GM18526 (cell line): ENCODE data around the gene PCDHGA6.

Source experiments
- POLR2A ChIP-seq: IDR thresholded peaks from 3 replicates; pipeline ENCODE4 v1.6.1; 2011; ENCODE audit not compliant: insufficient read length; ENCODE audit errors: extremely low read depth

Gene PCDHGA6

DNA sequence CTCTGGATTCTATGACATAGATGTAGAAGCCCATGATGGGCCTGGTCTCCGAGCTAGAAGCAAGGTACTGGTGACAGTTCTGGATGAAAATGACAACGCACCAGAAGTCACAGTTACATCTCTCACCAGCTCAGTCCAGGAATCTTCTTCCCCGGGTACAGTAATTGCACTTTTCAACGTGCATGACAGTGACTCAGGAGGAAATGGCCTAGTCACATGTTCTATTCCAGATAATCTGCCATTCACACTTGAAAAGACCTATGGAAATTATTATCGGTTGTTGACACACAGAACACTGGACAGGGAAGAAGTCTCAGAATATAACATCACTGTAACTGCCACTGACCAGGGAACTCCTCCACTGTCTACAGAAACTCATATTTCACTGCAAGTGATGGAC, 17.6 kb upstream of the PCDHGA6 start:
- no peak for TF ChIP-seq POLR2A

DNA sequence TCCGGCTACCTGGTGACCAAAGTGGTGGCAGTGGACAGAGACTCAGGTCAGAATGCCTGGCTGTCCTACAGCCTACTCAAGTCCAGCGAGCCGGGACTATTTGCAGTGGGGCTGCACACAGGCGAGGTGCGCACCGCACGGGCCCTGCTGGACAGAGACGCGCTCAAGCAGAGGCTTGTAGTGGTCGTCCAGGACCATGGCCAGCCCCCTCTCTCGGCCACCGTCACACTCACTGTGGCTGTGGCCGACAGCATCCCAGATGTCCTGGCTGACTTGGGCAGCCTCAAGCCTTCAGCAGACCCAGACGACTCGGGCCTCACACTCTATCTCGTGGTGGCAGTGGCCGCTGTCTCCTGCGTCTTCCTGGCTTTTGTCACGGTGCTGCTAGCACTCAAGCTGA, 16.7 kb upstream of the PCDHGA6 start:
- TF ChIP-seq POLR2A: no peak

DNA sequence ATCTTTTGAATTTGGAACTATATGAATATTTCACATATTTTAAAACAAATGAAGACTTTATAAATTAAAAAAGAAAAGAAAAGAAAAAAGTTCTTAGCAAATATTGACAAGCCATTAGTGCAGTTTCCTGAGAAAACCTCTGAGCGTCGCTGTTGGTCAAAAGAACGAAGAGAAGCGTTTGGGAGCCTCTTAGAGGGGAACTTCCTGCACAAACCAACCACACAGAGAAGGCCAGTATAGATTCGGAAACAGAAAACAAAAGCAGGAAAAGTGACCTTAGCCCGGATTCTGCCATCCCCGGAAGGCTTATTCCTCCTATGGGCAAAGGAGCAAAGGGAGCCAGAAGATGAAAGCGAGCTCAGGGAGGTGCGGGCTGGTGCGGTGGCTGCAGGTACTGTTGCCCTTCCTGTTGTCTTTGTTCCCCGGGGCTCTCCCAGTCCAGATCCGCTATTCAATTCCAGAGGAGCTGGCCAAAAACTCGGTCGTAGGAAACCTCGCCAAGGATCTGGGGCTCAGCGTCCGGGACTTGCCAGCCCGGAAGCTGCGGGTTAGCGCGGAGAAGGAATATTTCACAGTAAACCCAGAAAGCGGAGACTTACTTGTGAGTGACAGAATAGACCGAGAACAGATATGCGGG, 13.8 kb upstream of the PCDHGA6 start, which contains the start of gene PCDHGB2:
PCDHGB2 (plus strand) TSS at position 205 of the 637 bp plus-strand sequence; CDS start at position 347, 142 bp downstream.
- TF ChIP-seq POLR2A: no peak

DNA sequence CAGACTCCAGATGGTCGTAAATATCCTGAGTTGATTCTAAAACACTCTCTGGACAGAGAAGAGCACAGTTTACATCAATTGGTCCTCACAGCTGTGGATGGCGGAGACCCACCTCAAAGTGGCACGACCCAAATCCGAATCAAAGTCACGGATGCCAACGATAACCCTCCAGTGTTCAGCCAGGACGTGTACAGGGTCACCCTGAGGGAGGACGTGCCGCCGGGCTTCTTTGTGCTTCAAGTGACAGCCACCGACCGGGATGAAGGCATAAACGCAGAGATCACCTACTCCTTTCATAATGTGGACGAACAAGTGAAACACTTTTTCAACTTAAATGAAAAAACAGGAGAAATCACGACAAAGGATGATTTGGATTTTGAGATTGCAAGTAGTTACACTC, 13.0 kb upstream of the PCDHGA6 start:
- TF ChIP-seq POLR2A: no peak

DNA sequence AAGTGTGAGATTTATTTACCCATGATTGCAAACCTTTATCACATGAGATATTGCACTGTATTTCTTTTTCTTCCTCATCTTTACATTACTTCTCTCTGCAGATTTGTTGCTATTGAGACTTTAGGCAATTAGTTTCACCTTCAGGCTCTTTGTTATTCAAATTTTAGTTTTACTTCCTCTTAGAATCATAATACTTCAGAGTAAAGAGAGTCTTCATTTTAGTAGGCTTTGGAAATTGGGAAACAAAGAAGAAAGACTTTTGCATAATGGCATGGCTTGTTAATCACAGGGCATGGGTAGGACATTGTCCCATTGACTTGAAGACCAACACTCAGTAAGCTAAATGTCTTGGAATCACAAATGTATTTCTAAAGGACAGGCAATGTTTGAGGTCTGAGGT, 11.0 kb upstream of the PCDHGA6 start:
- TF ChIP-seq POLR2A: no peak

DNA sequence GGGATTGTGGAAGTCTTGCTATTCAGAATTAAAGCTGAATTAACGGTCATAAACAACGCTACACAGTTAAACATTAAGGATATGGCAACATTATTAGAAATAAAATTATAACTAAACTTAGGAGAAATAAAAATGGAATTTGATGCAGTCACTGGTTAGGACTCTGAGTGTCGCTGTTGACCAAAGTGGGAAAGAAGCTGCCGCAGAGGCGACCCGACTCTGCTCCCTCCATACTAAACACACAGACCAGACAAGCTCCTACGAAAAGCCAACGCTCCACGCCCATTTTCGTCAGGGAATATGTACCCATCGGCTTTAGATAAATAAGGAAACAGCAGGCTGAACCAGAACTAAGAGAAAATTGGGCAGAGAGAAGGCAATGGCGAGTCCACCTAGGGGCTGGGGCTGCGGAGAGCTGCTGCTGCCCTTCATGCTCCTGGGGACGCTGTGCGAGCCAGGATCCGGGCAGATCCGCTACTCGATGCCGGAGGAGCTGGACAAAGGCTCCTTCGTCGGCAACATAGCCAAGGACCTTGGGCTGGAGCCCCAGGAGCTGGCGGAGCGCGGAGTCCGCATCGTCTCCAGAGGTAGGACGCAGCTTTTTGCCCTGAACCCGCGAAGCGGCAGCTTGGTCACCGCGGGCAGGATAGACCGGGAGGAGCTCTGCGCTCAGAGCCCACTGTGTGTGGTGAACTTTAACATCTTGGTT, 9.6 kb upstream of the PCDHGA6 start, which contains the start of gene PCDHGA5:
PCDHGA5 (plus strand) TSS at position 211 of the 709 bp plus-strand sequence; CDS start at position 380, 169 bp downstream.
- no peak for TF ChIP-seq POLR2A

DNA sequence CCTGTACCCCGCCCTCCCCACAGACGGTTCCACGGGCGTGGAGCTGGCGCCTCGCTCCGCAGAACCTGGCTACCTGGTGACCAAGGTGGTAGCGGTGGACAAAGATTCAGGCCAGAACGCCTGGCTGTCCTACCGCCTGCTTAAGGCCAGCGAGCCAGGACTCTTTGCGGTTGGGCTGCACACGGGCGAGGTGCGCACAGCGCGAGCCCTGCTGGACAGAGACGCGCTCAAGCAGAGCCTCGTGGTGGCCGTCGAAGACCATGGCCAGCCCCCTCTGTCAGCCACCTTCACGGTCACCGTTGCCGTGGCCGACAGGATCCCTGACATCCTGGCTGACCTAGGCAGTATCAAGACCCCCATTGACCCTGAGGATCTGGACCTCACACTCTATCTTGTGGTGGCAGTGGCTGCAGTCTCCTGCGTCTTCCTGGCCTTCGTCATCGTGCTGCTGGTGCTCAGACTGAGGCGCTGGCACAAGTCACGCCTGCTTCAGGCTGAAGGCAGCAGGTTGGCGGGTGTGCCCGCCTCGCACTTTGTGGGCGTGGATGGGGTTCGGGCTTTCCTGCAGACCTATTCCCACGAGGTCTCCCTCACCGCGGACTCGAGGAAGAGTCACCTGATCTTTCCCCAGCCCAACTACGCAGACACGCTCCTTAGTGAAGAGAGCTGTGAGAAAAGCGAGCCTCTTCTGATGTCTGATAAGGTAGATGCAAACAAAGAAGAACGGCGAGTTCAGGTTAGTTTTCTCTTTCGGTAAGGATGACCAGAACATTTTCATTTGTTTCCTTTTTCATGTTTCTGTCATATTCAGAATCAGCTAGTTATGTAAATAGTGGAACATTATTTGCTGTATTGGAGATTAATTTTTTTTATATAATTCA, 7.4 kb upstream of the PCDHGA6 start:
- TF ChIP-seq POLR2A: no peak

DNA sequence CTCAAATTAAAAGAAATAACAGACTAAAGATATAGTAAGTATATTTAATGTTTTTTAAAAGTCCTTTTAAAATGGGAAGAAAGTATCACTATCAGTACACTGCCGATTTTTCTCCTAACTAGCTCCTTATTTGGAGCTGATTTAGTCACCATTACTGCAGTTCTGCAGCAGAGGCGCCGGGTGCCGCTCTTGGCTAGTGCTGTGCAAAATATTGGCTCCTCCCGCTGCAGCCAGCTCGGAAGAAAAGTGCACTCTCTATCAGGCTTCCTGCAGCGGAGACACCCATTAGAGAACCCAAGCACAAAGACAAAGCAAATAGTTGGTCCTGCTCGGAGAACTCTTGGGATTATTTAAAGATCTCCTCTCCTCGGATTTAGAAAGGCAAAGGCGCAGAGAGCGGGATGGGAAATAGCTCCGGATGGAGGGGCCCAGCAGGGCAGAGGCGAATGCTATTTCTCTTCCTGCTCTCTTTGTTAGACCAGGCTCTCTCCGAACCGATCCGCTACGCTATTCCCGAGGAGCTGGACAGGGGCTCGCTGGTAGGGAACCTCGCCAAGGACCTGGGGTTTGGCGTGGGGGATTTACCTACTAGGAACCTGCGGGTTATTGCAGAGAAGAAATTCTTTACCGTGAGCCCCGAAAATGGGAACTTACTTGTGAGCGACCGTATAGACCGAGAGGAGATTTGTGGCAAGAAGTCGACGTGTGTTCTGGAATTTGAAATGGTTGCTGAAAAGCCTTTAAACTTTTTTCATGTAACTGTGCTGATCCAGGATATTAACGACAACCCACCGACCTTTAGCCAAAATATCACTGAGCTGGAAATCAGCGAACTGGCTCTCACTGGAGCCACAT, 3.5 kb upstream of the PCDHGA6 start, which contains the start of gene PCDHGB3:
PCDHGB3 (plus strand) TSS at position 249 of the 855 bp plus-strand sequence; CDS start at position 402, 153 bp downstream.
- TF ChIP-seq POLR2A: no peak

DNA sequence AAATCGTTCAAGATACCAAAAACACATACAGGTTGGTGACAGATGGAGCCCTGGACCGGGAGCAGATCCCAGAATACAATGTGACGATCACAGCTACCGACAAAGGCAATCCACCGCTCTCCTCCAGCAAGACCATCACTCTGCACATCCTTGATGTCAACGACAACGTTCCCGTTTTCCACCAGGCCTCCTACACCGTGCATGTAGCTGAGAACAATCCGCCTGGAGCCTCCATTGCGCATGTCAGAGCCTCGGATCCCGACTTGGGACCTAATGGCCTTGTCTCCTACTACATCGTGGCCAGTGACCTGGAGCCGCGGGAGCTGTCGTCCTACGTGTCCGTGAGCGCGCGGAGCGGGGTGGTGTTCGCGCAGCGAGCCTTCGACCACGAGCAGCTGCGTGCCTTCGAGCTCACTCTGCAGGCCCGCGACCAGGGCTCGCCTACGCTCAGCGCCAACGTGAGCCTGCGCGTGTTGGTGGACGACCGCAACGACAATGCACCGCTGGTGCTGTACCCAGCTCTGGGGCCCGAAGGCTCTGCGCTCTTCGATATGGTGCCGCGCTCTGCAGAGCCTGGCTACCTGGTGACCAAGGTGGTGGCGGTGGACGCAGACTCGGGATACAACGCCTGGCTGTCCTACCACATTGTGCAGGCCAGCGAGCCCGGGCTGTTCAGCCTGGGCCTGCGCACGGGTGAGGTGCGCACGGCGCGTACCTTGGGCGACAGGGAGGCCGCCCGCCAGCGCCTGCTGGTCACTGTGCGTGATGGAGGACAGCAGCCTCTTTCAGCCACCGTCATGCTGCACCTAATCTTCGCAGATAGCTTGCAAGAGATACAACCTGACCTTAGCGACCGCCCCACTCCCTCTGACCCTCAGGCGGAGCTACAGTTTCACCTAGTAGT, 1.9 kb upstream of the PCDHGA6 start:
- no peak for TF ChIP-seq POLR2A

DNA sequence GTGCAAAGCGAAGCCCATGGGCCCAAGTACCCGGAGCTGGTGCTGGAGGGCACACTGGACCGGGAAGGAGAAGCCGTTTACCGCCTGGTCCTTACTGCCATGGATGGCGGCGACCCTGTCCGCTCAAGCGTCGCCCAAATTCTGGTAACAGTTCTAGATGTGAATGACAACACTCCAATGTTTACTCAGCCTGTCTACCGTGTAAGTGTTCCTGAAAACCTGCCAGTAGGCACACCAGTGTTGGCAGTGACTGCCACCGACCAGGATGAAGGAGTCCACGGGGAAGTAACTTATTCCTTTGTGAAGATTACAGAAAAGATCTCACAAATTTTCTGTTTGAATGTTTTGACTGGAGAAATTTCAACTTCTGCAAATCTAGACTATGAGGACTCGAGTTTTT, 936 bp downstream of the PCDHGA6 start:
- no peak for TF ChIP-seq POLR2A

DNA sequence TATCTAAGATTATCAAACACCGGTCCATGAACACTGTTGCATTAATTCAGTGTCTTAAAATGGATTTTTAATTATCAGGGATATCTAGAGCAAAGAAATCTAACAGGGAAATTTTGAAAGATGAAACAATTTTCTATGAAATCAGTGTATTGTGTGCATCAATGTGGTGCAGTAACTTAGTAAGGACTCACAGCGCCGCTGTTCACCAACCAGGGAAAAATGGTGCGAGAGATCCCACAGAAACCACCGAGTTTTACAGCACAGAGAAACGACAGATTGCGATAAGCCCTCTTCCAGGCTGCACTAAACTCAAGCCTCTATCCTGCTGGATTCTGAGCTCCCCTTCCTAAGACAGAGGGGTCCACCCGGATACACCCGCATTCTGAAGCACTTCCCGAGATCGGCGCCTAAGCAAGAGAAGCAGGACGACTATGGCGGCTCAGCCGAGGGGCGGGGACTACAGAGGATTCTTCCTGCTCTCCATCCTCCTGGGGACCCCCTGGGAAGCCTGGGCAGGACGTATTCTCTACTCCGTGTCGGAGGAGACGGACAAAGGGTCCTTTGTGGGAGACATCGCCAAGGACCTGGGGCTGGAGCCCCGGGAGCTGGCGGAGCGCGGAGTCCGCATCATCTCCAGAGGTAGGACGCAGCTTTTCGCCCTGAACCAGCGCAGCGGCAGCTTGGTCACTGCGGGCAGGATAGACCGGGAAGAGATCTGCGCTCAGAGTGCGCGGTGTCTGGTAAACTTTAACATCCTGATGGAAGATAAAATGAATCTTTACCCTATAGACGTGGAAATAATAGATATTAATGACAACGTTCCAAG, 9.0 kb downstream of the PCDHGA6 start, which contains the start of gene PCDHGA7:
PCDHGA7 (plus strand) TSS at position 274 of the 826 bp plus-strand sequence; CDS start at position 432, 158 bp downstream.
- TF ChIP-seq POLR2A: no peak

DNA sequence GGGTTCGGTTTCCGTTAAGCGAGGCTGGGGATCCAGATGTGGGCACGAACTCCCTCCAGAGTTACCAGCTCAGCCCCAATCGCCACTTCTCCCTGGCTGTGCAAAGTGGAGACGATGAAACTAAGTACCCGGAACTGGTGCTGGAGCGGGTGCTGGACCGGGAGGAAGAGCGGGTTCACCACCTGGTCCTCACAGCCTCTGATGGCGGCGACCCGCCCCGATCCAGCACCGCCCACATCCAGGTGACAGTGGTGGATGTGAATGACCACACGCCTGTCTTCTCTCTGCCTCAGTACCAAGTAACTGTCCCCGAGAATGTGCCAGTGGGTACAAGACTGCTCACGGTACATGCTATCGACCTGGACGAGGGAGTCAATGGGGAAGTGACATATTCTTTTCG, 9.7 kb downstream of the PCDHGA6 start:
- TF ChIP-seq POLR2A: no peak

DNA sequence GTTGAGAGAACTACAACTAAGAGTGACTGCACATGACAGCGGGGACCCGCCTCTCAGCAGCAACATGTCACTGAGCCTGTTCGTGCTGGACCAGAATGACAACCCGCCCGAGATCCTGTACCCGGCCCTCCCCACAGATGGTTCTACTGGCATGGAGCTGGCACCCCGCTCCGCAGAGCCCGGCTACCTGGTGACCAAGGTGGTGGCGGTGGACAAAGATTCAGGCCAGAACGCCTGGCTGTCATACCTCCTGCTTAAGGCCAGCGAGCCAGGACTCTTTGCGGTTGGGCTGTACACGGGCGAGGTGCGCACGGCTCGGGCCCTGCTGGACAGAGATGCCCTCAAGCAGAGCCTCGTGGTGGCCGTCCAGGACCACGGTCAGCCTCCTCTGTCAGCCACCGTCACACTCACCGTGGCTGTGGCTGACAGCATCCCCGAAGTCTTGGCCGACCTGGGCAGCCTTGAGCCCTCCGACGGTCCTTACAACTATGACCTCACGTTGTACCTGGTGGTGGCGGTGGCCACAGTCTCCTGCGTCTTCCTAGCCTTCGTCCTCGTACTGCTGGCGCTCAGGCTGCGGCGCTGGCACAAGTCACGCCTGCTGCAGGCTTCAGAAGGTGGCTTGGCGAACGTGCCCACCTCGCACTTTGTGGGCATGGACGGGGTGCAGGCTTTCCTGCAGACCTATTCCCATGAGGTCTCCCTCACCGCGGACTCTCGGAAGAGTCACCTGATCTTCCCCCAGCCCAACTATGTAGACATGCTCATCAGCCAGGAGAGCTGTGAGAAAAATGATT, 11.0 kb downstream of the PCDHGA6 start:
- TF ChIP-seq POLR2A: no peak
